NCI-H1105 treated with DMSO at 0.1 percent for 48 hours (cell line): Measurements from ENCODE around the gene DSTN.

Experiments
- DNase-seq: peaks from one replicate; lab custom pipeline; 2025; lab: John Stamatoyannopoulos, UW

Gene DSTN

GRCh38 chr20:17569616-17570346 is at the start of gene DSTN:
Gene DSTN, plus strand, starts transcription at chr20:17570075. Its CDS starts 134 bp downstream, at chr20:17570209.
- DNase-seq: peak; percentile 91

- no peak for DNase-seq
These were observed 49.3 kb upstream of the DSTN start for GRCh38 chr20:17520583-17520982.

- DNase-seq: no peak
These were observed 47.3 kb upstream of the DSTN start for GRCh38 chr20:17522528-17522927.

GRCh38 chr20:17523326-17523725 is 46.5 kb upstream of the DSTN start:
- no peak for DNase-seq

- no peak for DNase-seq
These were observed 45.3 kb upstream of the DSTN start for GRCh38 chr20:17524560-17524959.

- no peak for DNase-seq
These were observed 44.7 kb upstream of the DSTN start for GRCh38 chr20:17525132-17525531.

GRCh38 chr20:17525650-17526049 is 44.2 kb upstream of the DSTN start:
- peak; percentile 54 for DNase-seq

- no peak for DNase-seq
These were observed 40.3 kb upstream of the DSTN start for GRCh38 chr20:17529586-17529985.

- DNase-seq: no peak
These were observed 39.7 kb upstream of the DSTN start for GRCh38 chr20:17530153-17530552.

- peak; percentile 83 for DNase-seq
These were observed 38.9 kb upstream of the DSTN start, which contains the start of gene BFSP1 for GRCh38 chr20:17530716-17531664. Gene BFSP1, minus strand, starts transcription at chr20:17531379. Its CDS starts 50 bp downstream, at chr20:17531329.

- DNase-seq: no peak
These were observed 38.2 kb upstream of the DSTN start for GRCh38 chr20:17531665-17532025.

- DNase-seq: peak; percentile 33
These were observed 36.5 kb upstream of the DSTN start for GRCh38 chr20:17533396-17533795.

- no peak for DNase-seq
These were observed 35.8 kb upstream of the DSTN start for GRCh38 chr20:17534077-17534476.

- peak; percentile 73 for DNase-seq
These were observed 32.9 kb upstream of the DSTN start for GRCh38 chr20:17536944-17537444.

- no peak for DNase-seq
These were observed 31.9 kb upstream of the DSTN start for GRCh38 chr20:17537959-17538358.

GRCh38 chr20:17538517-17539170 is 31.2 kb upstream of the DSTN start:
- no peak for DNase-seq

- no peak for DNase-seq
These were observed 28.3 kb upstream of the DSTN start for GRCh38 chr20:17541596-17541995.

GRCh38 chr20:17541996-17542395 is 27.9 kb upstream of the DSTN start:
- DNase-seq: no peak

- no peak for DNase-seq
These were observed 27.4 kb upstream of the DSTN start for GRCh38 chr20:17542481-17542880.

GRCh38 chr20:17542993-17543412 is 26.9 kb upstream of the DSTN start:
- DNase-seq: no peak

- DNase-seq: no peak
These were observed 26.2 kb upstream of the DSTN start for GRCh38 chr20:17543531-17544131.

- DNase-seq: no peak
These were observed 24.7 kb upstream of the DSTN start for GRCh38 chr20:17545127-17545526.
